OCI-LY3 (cell line): ENCODE measurements around the gene BBC3.

ENCODE experiments used
- EZH2phosphoT487 ChIP-seq: fragments of 200-600 bp; shearing (Covaris generic); IDR thresholded peaks from 2 replicates; pipeline ENCODE4 v1.6.1; 2018; ENCODE audit warnings: antibody characterized with exemption, mixed run types, low read depth
- TF ChIP-seq, protein P1 (sequence below): fragments of 200-600, 300-600 bp; sonication (generic); IDR thresholded peaks from 2 replicates; pipeline ENCODE4 v1.5.1; 2014; ENCODE audit warnings: antibody characterized with exemption, low read length, low read depth

DNA sequence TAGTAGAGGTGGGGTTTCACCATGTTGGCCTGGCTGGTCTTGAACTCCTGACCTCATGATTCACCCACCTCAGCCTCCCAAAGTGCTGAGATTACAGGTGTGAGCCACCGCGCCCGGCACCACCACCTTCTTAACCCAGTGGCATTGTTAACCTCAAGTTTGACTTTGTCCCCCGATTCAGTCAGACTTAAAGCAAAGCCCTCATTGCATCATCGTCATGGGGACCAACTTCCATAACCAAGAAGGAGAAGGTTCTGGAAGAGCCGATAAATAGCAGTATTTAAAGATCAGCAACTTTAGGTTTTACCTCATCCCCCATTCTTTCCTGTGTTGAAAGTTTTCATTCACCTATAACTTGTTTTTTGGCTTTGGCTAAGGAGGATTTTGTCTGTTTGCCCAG, 37.0 kb upstream of the BBC3 start:
- TF ChIP-seq, protein P1, sequence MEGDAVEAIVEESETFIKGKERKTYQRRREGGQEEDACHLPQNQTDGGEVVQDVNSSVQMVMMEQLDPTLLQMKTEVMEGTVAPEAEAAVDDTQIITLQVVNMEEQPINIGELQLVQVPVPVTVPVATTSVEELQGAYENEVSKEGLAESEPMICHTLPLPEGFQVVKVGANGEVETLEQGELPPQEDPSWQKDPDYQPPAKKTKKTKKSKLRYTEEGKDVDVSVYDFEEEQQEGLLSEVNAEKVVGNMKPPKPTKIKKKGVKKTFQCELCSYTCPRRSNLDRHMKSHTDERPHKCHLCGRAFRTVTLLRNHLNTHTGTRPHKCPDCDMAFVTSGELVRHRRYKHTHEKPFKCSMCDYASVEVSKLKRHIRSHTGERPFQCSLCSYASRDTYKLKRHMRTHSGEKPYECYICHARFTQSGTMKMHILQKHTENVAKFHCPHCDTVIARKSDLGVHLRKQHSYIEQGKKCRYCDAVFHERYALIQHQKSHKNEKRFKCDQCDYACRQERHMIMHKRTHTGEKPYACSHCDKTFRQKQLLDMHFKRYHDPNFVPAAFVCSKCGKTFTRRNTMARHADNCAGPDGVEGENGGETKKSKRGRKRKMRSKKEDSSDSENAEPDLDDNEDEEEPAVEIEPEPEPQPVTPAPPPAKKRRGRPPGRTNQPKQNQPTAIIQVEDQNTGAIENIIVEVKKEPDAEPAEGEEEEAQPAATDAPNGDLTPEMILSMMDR = no peak
- TF ChIP-seq EZH2phosphoT487 = no peak
